DND-41 (cell line): ENCODE results near the gene SH3RF3.

ENCODE experiments used
- ATAC-seq: fragments of 200-7000 bp; cut with Tn5 transposase; 3 replicates; pipeline ENCODE4 v1.9.1; 2021; ENCODE audit warnings: low read depth; ENCODE audit not compliant: insufficient read depth
- DNase-seq: peaks from one replicate; pipeline ENCODE4 v3.0.0-alpha.2; 2020
- H2AFZ ChIP-seq: 2 replicates; pipeline ENCODE4 v1.6.0; 2012; ENCODE audit warnings: low read depth, low read length
- H3K27ac ChIP-seq: 2 replicates; pipeline ENCODE4 v1.5.1; 2012; ENCODE audit warnings: low read length, inconsistent platforms
- H3K27me3 ChIP-seq: fragments of 200-600 bp; sonication (generic); 2 replicates; pipeline ENCODE4 v1.6.0; 2012; ENCODE audit warnings: low read length, mild to moderate bottlenecking, inconsistent platforms; ENCODE audit not compliant: insufficient read depth, poor library complexity
- H3K36me3 ChIP-seq: 2 replicates; pipeline ENCODE4 v1.5.1; 2012; ENCODE audit warnings: low read length, inconsistent platforms; ENCODE audit not compliant: insufficient read depth
- H3K4me1 ChIP-seq: 2 replicates; pipeline ENCODE4 v1.5.1; 2012; ENCODE audit warnings: mild to moderate bottlenecking, low read length; ENCODE audit not compliant: insufficient read depth
- H3K4me2 ChIP-seq: 2 replicates; pipeline ENCODE4 v1.6.0; 2012; ENCODE audit warnings: mild to moderate bottlenecking, moderate library complexity, low read length, inconsistent platforms; ENCODE audit not compliant: insufficient read depth
- H3K4me3 ChIP-seq, 2 experiments: fragments of 200-600 bp in 1 of 2; shearing (Covaris generic) in 1 of 2; 2 replicates each; pipeline ENCODE4 v1.5.1; 2012 to 2016; ENCODE audit warnings: inconsistent platforms in 2 of 2, low read length in 2 of 2, mild to moderate bottlenecking in 2 of 2, low read depth in 1 of 2, moderate library complexity in 1 of 2
- H3K79me2 ChIP-seq: 2 replicates; pipeline ENCODE4 v1.6.0; 2012; ENCODE audit warnings: low read length, inconsistent platforms; ENCODE audit not compliant: insufficient read depth
- H3K9ac ChIP-seq: 2 replicates; pipeline ENCODE4 v1.6.0; 2012; ENCODE audit warnings: low read depth, mild to moderate bottlenecking, inconsistent platforms, low read length, moderate library complexity
- H3K9me3 ChIP-seq: 2 replicates; pipeline ENCODE4 v1.5.1; 2012; ENCODE audit warnings: low read length, moderate library complexity, mild to moderate bottlenecking, inconsistent platforms; ENCODE audit not compliant: insufficient read depth, severe bottlenecking
- H4K20me1 ChIP-seq: 2 replicates; pipeline ENCODE4 v1.6.0; 2012; ENCODE audit warnings: low read length; ENCODE audit not compliant: insufficient read depth
- CTCF ChIP-seq: IDR thresholded peaks from 2 replicates; pipeline ENCODE4 v1.5.1; 2012; ENCODE audit warnings: borderline replicate concordance, low read length, moderate library complexity, mild to moderate bottlenecking; ENCODE audit not compliant: poor library complexity, severe bottlenecking; ENCODE audit errors: extremely low read depth
- EZH2 ChIP-seq: IDR thresholded peaks from 3 replicates; pipeline ENCODE4 v1.6.1; 2012; ENCODE audit warnings: borderline replicate concordance, low read depth, mild to moderate bottlenecking, moderate library complexity, low read length, inconsistent platforms; ENCODE audit not compliant: severe bottlenecking

Gene SH3RF3

GRCh38 chr2:109226622-109227021, 97.6 kb downstream of the SH3RF3 start:
- no peak for DNase-seq
- Histone ChIP-seq H3K4me1 (no peaks in the 10 kb centered on the region), H3K9ac (no peak overlapping the region), H3K4me3 (no peak overlapping the region), H2AFZ (no peak overlapping the region), H3K79me2 (no peaks in the 10 kb centered on the region), H3K27ac (no peak overlapping the region), H3K27me3 (peaks cover 46% of the 10 kb centered on the region), H3K4me2 (no peak overlapping the region), H4K20me1 (peaks cover 22% of the 10 kb centered on the region), H3K36me3 (no peaks in the 10 kb centered on the region), H3K9me3 (no peaks in the 10 kb centered on the region)
- TF ChIP-seq EZH2, result no peak
- TF ChIP-seq CTCF, result no peak
- no peak; the same call in 2 of the 3 replicates for ATAC-seq

- Histone ChIP-seq H3K27ac (no peak overlapping the region), H3K36me3 (no peaks in the 10 kb centered on the region), H3K9me3 (no peaks in the 10 kb centered on the region), H3K27me3 (peaks cover 39% of the 10 kb centered on the region), H4K20me1 (peaks cover 12% of the 10 kb centered on the region), H3K9ac (no peak overlapping the region), H3K4me2 (no peak overlapping the region), H3K79me2 (no peaks in the 10 kb centered on the region), H3K4me1 (no peaks in the 10 kb centered on the region), H2AFZ (no peak overlapping the region), H3K4me3 (no peak overlapping the region)
- TF ChIP-seq CTCF, result no peak
- no peak for TF ChIP-seq EZH2
- DNase-seq (no peak), ATAC-seq (no peak)
Measured at GRCh38 chr2:109229094-109229675, 100.2 kb downstream of the SH3RF3 start.

- Histone ChIP-seq H3K27me3 (peaks cover 29% of the 10 kb centered on the region), H3K4me2 (no peak overlapping the region), H2AFZ (no peak overlapping the region), H3K9me3 (no peaks in the 10 kb centered on the region), H3K4me1 (no peaks in the 10 kb centered on the region), H3K27ac (no peak overlapping the region), H3K9ac (no peak overlapping the region), H3K36me3 (no peaks in the 10 kb centered on the region), H4K20me1 (peaks cover 12% of the 10 kb centered on the region), H3K79me2 (no peaks in the 10 kb centered on the region), H3K4me3 (no peak overlapping the region)
- DNase-seq (no peak), ATAC-seq (no peak)
- TF ChIP-seq CTCF, result no peak
- TF ChIP-seq EZH2, result no peak
Measured at GRCh38 chr2:109230941-109231420, 102.0 kb downstream of the SH3RF3 start.
